HT1080 (cell line): ENCODE measurements around the gene CAMTA1. TPM values are rescaled to one million over a fixed set of nuclear protein-coding genes. Genes with fewer than 3 reads are reported as not detected.
A peak's percentile ranks its signal among the peaks of the same experiment; 100 is the strongest.
"Not testable (repeated sequence)": the region's sequence is repeated elsewhere in the genome, so short reads cannot be mapped to it uniquely, and the experiment has no call there.

Source experiments
- DNase-seq: peaks from one replicate; pipeline ENCODE4 v3.0.0-alpha.2; 2015; ENCODE audit warnings: low read depth
- total RNA-seq: library from RNA; depleted of rRNA; stranded (reverse); fragments of >200 nt; shearing (Covaris generic); gene quantifications from 2 replicates; pipeline ENCODE4 v1.2.3, GENCODE V29; 2014

The CAMTA1 gene
- total RNA-seq, 1 experiment from 2014 or later, result 59.2 TPM

DNA sequence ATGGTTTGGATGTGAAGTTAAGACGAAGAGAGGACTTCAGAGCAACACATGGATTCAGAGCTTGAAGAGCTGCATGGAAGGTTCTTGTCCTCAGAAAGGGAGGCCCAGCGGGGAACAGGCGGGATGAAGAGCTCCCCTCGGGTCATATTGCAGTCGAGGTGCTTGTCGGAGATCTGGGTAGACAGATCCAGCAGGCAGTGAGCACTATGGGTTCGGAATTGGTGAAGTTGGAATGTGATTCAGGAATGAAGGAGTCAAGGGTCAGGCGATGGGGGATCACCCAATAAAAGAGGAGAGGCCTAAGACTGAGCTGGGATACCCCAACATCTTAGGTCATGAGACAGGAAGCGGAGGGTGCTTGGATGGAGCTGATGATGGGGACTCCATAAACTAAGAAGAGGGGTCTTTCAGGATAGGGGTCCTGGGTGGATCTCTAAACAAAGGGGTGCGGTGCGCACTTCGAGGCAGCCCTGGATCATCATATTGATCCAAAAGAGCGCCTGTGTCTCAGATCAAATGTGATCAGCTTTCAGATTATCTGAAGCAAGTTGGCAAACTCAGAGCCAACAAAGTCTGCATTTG, 809.6 kb downstream of the CAMTA1 start:
- no peak for DNase-seq

DNA sequence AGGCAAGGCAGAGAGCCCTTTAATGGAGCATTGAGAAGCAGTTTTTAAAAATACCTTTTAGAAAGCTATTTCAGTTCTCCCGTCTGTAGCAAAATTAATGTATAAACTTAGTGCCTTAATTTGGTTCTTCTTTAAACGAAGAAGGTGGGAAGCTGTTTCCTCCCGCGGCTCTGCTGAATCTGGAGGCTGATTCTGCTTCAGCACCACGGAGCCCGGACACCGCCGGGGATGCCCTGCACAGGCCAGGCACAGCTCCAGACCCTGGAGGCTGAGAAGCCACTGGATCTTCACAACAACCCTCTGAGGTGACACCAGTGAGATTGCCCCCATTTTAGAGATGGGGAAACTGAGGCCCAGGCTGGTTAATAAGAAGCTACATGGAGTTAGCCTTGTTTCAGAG, 810.1 kb downstream of the CAMTA1 start:
- DNase-seq, result no peak

DNA sequence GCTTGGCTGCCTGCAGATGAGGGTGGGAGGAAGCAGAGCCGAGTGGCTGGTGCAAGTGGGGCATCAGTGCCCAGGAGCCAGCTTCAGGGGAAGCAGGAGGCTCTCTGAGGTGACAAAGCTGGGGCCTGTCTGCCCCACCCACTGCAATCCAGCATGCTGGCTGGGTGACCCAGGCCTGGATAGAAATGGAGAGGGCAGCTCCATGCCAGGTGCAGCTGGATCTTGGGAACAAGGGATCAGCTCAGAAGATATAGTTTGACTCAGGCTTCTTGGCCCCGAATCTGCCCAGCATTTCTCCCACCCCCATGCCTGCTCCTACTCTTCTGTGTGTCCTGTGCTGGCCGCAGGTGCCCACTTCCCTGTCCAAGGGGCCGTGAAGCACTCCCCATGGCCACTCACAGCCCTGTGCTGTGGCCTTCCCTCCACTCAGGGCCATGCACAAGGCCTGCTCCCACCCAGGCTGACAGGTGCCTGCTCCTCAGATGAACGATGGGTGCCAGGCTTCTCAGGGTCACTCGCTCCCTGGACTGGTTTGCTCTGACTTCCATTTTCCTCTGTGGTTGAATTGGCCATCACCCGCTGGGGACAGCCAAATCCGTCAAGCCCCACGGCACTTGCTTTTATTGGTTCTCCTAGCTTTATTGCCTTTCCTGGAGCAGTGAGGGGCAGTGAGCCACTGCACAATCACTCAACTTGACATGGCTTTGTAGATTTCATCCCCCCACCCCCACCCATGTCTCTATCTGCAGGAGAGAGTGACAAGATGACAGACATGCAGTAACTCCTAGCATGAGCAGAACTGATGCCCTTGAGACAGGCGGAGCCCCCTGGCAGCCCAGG, 811.1 kb downstream of the CAMTA1 start:
- DNase-seq, result no peak

DNA sequence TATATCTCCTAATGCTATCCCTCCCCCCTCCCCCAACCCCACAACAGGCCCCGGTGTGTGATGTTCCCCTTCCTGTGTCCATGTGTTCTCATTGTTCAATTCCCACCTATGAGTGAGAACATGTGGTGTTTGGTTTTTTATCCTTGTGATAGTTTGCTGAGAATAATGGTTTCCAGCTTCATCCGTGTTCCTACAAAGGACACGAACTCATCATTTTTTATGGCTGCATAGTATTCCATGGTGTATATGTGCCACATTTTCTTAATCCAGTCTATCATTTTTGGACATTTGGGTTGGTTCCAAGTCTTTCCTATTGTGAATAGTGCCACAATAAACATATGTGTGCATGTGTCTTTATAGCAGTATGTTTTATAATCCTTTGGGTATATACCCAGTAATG, 812.8 kb downstream of the CAMTA1 start:
- not testable (repeated sequence) for DNase-seq

DNA sequence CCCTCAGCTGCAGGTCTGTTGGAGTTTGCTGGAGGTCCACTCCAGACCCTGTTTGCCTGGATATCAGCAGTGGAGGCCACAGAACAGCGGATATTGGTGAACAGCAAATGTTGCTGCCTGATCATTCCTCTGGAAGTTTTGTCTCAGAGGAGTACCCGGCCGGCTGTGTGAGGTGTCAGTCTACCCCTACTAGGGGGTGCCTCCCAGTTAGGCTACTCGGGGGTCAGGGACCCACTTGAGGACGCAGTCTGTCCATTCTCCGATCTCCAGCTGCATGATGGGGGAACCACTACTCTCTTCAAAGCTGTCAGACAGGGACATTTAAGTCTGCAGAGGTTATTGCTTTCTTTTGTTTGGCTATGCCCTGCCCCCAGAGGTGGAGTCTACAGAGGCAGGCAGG, 819.7 kb downstream of the CAMTA1 start:
- not testable (repeated sequence) for DNase-seq

DNA sequence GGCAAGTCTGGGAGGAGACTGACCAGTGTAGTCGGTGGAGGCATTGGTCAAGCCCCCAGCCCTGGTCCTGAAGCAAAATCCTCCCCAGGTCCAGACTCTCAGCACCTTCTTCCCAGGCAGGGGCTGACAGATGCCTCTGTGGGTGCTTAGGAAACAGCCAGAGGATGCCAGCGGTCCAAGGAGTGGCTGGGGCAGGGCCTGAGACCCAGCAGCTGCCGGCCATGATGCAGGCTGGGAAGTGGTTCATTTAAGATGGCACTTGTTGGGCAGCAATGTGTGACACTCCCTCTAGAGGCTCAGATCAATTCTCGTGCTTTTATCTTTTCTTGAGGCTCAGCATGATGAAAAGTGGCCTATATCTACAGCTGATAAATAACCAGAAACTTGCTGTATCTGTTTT, 820.8 kb downstream of the CAMTA1 start:
- DNase-seq, result no peak

DNA sequence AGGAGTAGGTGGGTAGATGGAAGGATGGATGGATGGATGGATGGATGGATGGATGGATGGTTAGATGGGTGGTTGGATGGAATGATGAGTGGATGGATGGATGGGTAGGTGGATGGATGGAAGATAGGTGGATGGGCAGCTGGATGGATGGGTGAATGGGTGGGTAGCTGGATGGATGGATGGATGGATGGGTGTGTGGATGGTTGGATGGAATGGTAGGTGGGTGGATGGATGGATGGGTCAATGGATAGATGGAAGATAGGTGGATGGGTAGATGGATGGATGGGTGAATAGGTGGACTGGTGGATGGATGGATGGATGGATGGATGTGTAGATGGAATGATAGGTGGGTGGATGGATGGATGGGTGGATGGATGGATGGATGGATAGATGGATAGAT, 821.8 kb downstream of the CAMTA1 start:
- no peak for DNase-seq

DNA sequence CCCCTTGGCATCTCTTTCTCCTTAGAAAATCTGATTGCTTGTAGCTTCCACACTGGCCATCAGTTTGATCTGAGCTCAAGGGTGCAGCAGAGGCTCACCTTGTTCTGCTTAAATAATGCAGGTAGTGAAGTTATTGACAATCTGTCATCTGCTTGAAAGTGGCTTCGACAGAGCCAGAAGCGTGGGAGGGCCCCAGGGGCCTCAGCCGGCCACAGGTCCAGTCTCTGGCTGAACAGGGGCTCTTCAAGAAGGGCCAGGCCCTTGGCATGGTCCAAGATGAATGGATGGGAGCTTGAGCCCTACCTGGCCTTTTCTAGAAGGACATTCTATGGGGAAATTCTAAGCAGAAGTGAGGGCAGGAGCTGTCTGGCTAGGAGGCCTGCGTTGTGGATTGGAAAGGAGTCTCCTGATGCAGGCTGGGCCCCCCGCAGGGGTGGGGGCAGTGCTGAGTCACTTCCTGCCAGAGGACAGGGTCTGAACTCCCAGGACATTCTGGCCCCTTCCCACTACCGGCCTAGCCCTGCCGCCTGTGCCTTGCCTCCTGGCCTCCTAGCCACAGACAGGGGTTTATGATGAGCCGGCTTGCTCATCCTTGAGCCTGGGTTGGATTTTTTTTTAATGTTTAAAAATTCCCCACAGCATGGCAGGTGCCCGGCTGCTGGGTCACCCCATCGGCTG, 823.5 kb downstream of the CAMTA1 start:
- peak; percentile 33 for DNase-seq

DNA sequence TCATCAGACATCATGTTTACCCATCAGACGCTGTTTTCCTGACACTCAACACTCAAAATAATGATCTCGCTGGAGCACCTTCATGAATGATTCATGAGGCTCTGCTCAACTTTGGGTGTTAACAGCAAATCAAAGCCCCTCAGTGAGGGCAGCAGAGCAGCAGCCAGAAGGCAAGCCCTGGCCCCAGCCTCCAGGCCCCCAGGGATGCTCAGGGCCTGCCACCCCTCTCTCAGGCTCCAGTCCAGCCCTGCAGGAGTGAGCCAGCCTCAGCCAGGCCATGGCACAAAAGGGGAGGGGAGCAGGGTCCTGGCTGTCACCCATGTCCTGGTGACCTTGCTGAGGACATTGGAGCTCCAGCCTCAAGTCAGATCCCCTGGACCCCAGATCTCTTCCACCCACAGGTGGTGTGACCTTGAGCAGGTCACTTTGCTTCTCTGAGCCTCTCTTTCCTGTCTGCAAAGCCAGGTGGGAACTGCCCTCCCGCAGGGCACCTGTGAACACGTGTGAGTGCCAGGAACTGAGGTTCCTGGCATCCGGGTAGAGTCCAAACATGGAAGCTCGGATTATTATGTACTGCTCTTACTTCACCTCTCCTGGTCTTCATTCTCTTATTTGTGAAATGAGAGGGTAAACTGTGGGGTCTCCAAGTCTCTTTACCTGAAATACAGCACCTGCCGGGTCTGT, 824.2 kb downstream of the CAMTA1 start:
- no peak for DNase-seq

DNA sequence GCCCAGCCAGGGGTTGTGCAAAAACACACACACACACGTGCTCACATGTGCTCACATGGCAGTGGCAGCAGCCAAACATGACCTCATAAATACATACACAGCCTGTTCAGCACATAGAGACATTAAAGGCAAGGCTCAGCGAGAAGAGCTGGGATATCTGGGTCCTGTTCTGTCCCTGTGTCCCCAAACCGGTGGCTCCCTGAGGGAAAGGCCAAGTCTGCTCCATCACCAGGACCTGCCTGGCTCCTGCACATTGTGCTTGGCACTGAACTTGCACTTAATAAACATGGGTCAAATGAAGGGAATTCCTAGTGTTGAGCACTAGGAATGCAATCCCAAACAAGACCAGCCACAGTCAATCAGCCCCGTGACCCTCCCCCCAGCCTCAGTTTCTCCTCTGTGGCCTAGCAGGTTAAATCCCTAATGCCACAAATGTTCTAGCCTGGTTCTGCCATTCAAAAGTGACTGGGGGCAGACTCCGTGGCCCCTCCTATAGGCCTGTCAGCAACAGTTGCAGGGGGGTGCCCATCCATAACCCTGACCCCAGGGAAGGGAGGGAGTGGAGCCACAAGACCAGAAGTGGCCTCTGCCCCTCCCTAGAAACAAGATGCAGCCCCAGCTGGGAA, 825.0 kb downstream of the CAMTA1 start:
- no peak for DNase-seq

DNA sequence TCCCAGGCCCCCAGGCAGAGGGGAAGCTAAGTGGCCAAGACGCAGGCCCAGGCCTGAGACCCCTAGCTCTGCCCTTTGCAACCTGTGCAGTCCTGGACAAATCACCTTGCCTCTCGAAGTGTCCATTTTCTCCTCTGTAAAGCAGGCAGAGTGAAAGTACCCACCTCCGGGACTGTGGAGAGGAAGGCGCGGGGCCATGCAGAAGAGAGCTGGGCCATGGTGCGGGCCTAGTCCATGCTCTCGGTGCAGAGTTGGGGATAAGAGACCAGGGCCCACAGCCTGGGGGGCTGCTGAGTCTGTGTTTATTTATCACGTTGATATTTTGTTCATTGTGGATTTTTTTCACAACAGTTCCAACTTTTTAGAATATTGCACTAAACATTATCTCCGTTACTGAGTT, 825.7 kb downstream of the CAMTA1 start:
- no peak for DNase-seq

DNA sequence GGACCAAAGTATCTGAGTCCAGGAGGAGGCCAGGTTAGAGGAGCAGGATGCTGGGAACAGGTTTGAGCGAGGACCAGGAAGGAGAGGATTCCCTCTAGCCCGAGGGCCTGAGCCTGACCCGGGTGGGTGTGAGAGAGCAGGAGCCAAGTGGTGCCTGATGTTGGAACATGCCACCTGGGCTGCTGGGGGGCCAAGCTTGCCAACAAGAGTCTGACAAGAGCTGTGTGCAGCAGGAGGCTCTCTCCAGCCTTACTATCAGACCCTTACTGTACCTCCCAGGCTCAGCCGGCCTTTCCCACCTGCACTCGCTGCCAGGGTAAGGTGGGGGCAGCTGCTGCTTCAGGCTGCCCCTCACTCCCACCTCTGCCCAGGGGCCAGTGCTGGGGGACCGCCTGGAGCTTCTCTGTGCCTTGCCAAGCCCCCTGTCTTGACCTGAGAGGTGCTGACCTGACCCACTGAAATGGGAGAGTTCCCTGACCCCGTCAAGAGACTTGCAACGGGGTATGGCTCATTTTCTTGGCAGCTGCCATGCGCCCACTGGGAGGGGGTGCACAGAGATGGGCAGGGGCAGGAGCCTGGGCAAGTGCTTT, 826.3 kb downstream of the CAMTA1 start:
- DNase-seq, result no peak

DNA sequence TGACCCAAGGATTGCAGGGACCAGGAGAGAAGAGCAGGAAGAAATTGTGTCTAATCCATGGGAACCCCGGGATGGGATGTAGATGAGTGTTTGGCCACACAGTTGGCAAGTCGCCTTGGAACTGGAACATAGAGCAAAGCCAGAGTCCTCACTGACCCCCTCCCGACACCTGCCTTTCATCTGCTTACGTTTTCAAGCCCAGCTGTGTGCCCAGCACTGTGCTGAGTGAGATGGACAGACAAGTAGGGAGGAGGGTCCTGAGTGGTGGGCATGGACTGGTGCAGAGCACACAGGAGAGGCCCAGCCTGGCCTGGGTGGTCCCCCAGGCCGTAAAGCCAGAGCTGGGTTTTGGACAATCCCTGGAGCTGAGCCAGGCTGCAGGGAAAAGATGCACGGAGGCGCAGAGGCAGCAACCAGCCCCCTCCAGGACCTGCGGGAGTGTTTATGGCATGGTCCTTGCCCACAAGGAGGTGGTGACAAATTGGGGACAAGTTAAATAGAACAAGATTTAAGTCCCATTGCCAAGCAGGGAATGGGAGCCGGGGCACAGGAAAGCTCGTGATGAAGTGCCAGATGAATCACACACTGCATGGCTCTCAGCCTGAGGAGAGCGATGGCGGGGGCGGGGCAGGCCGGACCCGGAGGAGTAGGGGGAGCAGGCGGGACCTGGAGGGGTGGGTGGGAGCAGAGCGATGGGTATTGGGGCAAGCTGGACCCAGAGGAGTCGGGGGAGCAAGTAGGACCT, 828.0 kb downstream of the CAMTA1 start:
- DNase-seq, result no peak

DNA sequence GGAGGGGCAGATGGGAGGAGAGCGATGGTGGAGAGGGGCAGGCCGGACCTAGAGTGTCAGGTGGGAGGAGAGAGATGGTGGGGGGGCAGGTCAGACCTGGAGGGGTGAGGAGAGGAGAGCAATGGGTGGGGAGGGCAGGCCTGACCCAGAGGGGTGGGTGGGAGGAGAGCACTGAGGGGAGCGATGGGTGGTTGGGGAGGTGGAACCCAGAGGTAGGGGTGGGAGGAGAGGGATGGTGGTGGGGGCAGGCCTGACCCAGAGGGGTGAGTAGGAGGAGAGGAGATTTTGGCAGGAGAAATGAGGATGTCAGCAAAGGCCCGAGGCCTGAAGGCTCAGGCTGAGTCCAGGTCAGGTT, 828.6 kb downstream of the CAMTA1 start:
- DNase-seq, result no peak

DNA sequence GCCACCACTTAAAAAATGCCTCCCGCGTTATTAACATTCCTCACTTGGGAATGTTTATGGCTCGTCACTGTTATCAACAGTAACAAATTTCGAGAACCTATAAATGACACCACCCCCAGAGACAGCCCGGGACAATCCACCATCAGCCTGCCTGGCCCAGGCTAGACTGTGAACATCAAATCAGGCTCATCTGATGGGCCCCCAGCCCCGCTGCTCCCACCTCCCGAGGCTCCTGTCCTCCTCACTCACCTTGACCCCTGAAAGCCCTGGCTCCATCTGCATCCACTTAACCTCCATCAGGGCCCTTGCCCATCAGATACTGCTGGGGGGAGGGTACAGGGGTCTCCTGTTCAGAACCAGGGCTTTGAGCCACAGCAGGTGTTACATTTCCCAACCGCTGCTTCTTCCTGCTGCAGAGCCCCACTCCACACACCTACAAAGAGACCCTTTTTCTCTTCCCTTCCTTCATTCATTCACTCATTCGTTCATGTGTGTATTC, 829.4 kb downstream of the CAMTA1 start:
- DNase-seq, result no peak

DNA sequence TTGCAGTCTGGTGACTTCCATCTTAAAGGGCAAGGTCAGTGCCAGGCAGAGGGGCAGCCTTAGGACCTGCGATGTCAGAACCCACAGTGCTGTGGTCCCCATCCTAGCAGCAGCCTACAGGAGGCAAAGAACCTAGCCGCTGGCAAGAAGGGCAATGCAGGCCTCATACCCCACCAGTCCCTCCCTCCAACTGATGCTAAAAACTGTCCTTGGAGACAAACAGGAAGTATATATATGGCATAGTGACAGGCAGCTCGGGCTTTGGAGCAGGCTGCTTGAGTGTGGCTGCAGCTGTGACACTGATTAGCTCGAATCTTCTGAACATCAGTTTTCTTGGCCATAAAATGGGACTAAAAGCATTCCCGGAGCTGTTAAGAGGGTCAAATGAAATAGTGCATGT, 829.9 kb downstream of the CAMTA1 start:
- DNase-seq, result no peak

DNA sequence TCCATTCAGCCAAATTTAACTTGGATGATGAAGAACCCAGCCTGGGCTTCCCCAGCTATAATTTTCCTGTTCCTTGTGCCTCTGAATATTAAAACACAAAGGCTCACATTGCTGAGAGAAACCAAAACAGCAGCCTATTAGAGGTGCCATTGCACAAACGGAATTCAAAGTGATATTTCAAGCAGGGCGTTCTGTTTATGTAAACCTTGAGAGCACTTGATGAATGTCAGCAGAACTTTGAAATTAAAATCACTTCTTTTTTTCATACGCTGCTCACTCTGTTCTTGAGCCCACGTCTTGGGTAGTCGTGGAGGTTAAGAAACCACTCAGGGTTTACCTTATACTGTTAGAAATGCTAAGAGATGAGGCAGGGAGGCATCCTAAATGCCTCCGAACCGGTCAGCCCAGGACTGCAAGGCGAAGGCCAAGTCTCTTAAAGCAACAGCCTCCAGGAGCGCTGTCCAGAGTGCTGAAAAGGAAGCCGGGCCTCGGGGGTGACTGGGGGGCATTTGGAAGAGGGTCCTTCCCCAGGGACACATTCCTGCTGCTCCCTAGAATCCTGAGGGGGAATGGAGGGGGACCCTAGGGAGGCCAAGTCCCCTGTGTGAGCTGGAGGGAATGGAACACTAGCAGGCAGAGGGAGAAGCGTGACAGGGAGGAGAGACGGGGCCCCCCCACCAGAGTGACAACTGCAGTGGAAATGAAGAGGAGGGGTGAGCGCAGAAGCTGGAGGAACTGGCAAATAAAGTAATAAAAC, 831.0 kb downstream of the CAMTA1 start:
- DNase-seq, result peak; percentile 20

DNA sequence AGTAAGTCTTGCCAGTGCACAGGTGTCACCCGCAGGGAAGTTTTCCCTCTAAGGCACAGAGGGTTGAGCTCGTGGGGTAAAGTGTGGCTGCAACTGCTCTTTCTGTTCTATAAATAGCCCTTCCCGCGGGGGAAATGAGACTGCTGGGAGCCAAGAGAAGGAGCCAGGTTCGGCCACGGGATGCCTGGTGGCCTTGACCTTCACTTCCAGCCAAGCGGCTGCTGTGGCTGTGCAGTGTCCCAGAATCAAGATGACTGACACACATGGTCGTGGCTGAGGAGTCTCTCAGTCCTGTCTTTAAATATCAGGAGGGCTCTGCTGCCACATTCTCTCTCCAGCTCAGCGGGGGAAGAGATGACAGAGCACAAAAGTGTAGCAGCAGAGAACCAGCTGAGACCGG, 831.7 kb downstream of the CAMTA1 start:
- no peak for DNase-seq

DNA sequence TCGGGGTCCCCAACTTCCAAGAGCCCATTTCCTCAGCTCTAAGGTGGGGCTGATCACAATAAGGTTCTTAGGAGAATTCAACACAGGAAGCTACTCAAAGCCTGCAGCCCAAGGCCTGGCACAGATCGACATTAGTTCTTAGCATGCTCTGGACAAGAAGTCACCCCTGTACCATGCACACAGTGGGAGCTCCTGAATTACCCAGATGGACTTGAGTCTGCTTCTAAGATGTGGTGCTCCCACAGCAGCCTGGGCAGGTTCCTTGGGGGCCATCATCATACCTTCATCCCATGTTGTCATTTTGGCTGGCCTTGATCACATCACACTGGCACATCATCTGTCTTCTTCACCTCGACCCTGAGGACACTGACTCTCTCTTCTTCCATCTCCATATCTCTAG, 832.6 kb downstream of the CAMTA1 start:
- no peak for DNase-seq

DNA sequence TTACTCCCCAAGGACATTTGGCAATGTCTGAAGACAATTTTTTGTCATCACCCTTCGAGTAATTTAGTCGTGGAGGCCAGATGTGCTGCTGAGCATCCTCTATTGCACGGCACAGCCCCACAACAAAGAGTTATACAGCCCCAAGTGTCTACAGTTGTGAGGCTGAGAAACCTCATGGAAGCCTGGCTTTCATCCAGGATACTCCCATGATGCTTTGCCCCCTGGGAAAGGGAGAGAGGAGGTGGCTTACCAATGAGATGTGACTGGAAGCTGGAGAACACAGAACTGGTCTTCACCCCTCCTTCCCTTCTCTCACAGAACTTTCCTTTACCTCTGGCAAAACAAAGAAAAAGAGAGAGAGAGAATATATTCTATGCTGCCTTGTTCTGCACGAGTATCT, 834.9 kb downstream of the CAMTA1 start:
- DNase-seq, result no peak
